ENCODE results near the gene TECPR2.

GRCh38 chr14:102469261-102469660 is 106.5 kb downstream of the TECPR2 start:
- TF ChIP-seq CTCF (IDR thresholded peaks at IDR 0.05) (no peak), ZNF416 (CRISPR knock-in tag; IDR thresholded peaks at IDR 0.05) (no peak), SOX15 (CRISPR knock-in tag; IDR thresholded peaks at IDR 0.05) (no peak), CREB1 (CRISPR knock-in tag; IDR thresholded peaks at IDR 0.05) (no peak), HMGA2 (CRISPR knock-in tag; IDR thresholded peaks at IDR 0.05) (no peak), SP1 (CRISPR knock-in tag; conservative IDR thresholded peaks at IDR 0.05) (no peak), JUN (CRISPR knock-in tag; IDR thresholded peaks at IDR 0.05) (no peak), ZBTB21 (CRISPR knock-in tag; IDR thresholded peaks at IDR 0.05; ENCODE audit: borderline replicate concordance) (no peak), USF1 (CRISPR knock-in tag; IDR thresholded peaks at IDR 0.05) (no peak), TCF7 (CRISPR knock-in tag; IDR thresholded peaks at IDR 0.05; ENCODE audit: low read depth) (no peak)
- TF ChIP-seq, protein P1, sequence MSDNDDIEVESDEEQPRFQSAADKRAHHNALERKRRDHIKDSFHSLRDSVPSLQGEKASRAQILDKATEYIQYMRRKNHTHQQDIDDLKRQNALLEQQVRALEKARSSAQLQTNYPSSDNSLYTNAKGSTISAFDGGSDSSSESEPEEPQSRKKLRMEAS (CRISPR knock-in tag; IDR thresholded peaks at IDR 0.05) = no peak
